ENCODE measurements around the gene JDP2. TPM values are rescaled to one million over a fixed set of nuclear protein-coding genes. Genes with fewer than 3 reads are reported as not detected.
"Not testable (repeated sequence)": the region's sequence is repeated elsewhere in the genome, so short reads cannot be mapped to it uniquely, and the experiment has no call there.

Gene JDP2
- total RNA-seq, 2 experiments from 2014 or later: 2.6 to 2.9 TPM

DNA sequence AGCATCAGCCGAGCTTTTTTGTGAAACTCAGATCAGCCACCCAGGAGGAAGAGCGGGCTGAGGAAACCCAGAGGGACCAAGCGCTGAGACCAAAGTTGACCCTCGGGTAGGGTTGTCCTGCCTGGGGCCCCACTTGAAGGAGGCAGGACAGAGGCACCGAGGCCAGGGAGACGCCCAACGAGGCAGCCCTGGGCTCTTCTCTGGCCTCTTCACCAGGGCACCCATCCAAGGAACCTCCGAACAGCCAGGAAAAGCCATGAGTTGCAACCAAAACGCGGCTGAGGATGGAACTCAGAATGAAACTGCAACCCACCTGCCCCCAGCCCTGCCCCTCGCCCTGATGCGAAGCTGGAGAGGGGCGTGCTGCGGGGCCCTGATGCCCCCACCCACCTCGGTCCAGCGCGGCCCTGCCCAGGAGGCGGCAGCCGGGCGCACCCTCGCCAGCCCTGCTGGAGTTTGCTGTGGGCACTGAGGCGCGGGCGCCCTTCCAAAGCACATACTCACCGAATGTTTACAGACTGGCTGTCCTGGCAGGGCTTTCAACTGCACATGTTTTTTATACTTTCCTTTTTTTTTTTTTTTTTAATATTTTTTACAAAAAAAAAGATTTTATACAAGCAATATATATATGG is 41.9 kb downstream of the JDP2 start:
- Mint-ChIP-seq H3K4me3 (no peak overlapping the region), H3K9me3 (no peaks in the 10 kb centered on the region), H3K36me3 (ENCODE audit: low read depth) (no peaks in the 10 kb centered on the region), H3K27me3 (no peaks in the 10 kb centered on the region), H3K4me1 (peaks cover 4% of the 10 kb centered on the region), H3K27ac (no peak overlapping the region)
- DNase-seq: no peak
- ChIA-PET POLR2A (no interaction called here), CTCF (no interaction called here)

DNA sequence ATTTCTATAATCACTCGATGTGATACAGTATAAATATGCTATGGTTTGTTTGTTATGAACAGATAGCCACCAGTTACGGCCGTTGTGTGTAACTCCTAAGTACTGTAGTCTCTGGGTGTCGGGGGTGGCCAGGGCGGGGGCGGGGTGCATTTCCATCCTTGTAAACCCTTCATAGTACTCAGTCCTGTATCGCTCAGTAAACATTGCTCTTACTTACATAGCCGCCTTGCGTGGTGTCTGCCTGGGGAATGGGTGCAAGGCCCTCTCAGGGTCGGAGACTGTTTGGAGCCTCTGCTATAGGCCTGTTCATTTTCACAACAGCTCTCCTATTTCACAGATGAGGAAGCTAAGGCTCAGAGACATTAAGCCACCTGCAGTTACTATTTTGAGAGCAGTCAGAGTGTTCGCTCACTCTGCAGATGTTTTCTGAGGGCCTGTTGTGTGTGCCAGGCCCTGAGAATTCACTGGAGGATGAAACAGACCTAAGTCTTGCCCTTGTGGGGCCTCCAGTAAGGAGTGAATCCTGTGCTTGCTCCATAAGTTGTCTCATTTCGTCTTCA is 42.5 kb downstream of the JDP2 start:
- H3K9me3 Mint-ChIP-seq: no peaks in the 10 kb centered on the region
- POLR2A ChIA-PET: no interaction called here
- no peaks in the 10 kb centered on the region for H3K27me3 Mint-ChIP-seq
- no peak for DNase-seq
- CTCF ChIA-PET: interaction anchor here (1.0 kb wide), 1 partner anchor 19 kb away, joined by 3 read pairs; no protein-coding TSS in a partner anchor
- peaks cover 4% of the 10 kb centered on the region for H3K4me1 Mint-ChIP-seq
- no peak overlapping the region for H3K27ac Mint-ChIP-seq
- no peaks in the 10 kb centered on the region for H3K36me3 Mint-ChIP-seq (ENCODE audit: low read depth)
- no peak overlapping the region for H3K4me3 Mint-ChIP-seq

DNA sequence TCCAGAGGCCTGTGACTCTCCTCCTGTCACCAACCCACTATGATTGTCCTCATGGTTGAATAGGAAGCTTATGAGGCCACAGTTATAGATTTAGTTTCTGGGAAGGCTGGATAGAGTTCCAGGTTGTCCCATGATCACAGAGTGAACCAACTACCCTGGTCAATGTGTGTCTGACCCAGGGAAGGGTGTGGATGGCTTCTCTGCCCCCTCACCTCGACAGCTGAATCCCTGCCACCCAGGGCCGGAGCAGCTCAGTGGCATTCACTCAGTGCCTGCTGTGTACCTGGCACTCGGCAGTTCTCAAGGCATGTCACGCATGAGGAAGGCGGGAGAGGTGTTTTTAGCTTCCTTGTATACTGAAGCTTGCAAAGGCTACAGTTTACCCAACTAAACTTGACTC is 43.2 kb downstream of the JDP2 start:
- no peaks in the 10 kb centered on the region for H3K27me3 Mint-ChIP-seq
- H3K4me1 Mint-ChIP-seq: peaks cover 4% of the 10 kb centered on the region
- no peak overlapping the region for H3K4me3 Mint-ChIP-seq
- H3K36me3 Mint-ChIP-seq (ENCODE audit: low read depth): no peaks in the 10 kb centered on the region
- no peak overlapping the region for H3K27ac Mint-ChIP-seq
- ChIA-PET POLR2A (no interaction called here), CTCF (interaction anchor here (1.0 kb wide), 1 partner anchor 18 kb away, joined by 3 read pairs; no protein-coding TSS in a partner anchor)
- DNase-seq: no peak
- no peaks in the 10 kb centered on the region for H3K9me3 Mint-ChIP-seq

- CTCF ChIA-PET: interaction anchor here (1.4 kb wide), 1 partner anchor 15 kb away, joined by 4 read pairs; no protein-coding TSS in a partner anchor
- H3K4me1 Mint-ChIP-seq; H3K9me3 Mint-ChIP-seq; POLR2A ChIA-PET; H3K27me3 Mint-ChIP-seq; DNase-seq; H3K4me3 Mint-ChIP-seq; H3K36me3 Mint-ChIP-seq (ENCODE audit: low read depth); H3K27ac Mint-ChIP-seq: not testable (repeated sequence)
These were observed 46.3 kb downstream of the JDP2 start for GRCh38 chr14:75474127-75474526.

- Mint-ChIP-seq H3K4me1 (no peaks in the 10 kb centered on the region), H3K27ac (no peak overlapping the region), H3K4me3 (no peak overlapping the region), H3K36me3 (ENCODE audit: low read depth) (no peaks in the 10 kb centered on the region), H3K27me3 (peaks cover 16% of the 10 kb centered on the region), H3K9me3 (no peaks in the 10 kb centered on the region)
- ChIA-PET POLR2A (no interaction called here), CTCF (no interaction called here)
- no peak for DNase-seq
These were observed 48.6 kb downstream of the JDP2 start for GRCh38 chr14:75476274-75476995.

DNA sequence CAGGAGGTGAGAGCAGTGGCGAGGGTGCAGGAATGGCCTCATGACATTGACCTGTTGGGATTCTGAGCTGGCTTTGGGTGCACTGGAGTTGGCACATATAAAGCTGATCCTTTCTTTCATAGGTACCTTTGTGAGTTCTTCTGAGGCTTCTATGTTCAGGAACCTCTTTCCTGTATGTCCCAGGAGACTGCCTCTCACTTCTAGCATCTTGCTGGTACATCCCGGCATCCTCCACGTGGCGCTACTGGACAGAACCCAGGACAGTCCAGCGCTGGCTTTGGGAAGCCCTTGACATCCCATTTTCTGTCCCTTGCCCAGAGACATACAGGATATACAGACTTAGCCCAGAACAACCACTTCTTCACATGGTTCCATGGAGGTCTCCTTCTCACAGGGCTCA is 50.1 kb downstream of the JDP2 start:
- no peaks in the 10 kb centered on the region for H3K36me3 Mint-ChIP-seq (ENCODE audit: low read depth)
- DNase-seq: no peak
- POLR2A ChIA-PET: no interaction called here
- H3K27me3 Mint-ChIP-seq: peaks cover 16% of the 10 kb centered on the region
- no peak overlapping the region for H3K27ac Mint-ChIP-seq
- H3K4me1 Mint-ChIP-seq: no peaks in the 10 kb centered on the region
- H3K9me3 Mint-ChIP-seq: no peaks in the 10 kb centered on the region
- CTCF ChIA-PET: interaction anchor here (0.7 kb wide), 1 partner anchor 11 kb away, joined by 4 read pairs; no protein-coding TSS in a partner anchor
- H3K4me3 Mint-ChIP-seq: no peak overlapping the region

DNA sequence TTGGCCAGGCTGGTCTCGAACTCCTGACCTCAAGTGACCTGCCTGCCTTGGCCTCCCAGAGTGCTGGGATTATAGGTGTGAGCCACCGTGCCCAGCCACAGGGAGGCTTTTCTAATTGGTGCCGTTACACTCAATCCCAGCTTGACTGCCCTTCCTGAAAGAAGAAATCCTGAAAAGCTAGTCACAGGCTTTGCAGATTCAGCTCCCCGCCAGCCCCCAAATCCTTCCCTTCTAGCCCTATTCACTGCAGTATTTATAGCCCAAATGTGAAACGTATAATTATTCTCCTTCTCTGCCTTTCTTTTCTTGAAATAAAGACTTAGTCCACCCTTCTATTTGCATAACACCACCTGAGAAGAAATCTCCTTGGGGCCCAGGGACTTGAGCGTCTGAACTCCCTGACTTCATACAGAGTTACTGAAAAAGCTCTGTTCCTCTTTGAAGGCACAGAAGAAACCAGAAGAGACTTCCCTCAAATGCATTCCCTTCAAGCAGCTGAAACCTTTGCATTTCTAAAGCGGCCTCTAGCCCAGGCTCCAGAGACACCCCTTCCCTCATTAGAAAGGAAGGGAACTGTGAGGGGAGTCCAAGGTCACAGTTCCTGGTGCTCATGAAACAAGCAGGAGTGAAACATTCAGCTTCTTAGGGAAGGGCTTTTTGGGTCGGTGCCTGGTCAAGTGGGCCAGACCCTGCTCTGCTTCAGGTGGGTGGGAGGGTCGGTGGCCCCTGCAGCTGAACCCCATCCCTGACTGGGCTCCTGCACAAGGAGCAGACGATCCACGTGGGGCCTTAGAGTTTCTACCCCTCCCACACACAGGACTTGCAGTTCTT is 52.2 kb downstream of the JDP2 start:
- H3K9me3 Mint-ChIP-seq: no peaks in the 10 kb centered on the region
- POLR2A ChIA-PET: interaction anchor here (0.8 kb wide), 1 partner anchor 878 kb away, joined by 3 read pairs; no protein-coding TSS in a partner anchor
- CTCF ChIA-PET: interaction anchor here (0.8 kb wide), 1 partner anchor 171 kb away, joined by 3 read pairs; no protein-coding TSS in a partner anchor
- peaks cover 16% of the 10 kb centered on the region for H3K27me3 Mint-ChIP-seq
- no peak for DNase-seq
- H3K36me3 Mint-ChIP-seq (ENCODE audit: low read depth): no peaks in the 10 kb centered on the region
- no peak overlapping the region for H3K4me3 Mint-ChIP-seq
- H3K27ac Mint-ChIP-seq: no peak overlapping the region
- H3K4me1 Mint-ChIP-seq: no peaks in the 10 kb centered on the region

DNA sequence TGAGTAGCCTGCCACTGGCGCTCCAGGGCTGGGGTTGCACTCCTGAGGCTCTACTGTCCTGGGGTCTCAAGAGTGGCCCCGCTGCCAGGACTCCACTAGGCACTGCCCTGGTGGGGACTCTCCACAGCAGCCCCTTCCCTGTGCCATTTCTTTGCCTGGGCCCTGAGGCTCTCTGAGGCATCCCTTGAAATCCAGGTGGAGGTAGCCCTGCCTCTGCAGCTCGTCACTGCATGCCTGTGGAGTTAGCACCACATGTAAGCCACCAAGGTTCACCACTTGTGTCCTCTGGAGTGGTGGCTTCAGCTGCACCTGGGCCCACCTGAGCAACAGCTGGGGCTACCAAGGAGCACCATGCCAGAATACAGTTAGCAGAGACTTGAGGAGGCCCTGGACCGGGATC is 54.5 kb downstream of the JDP2 start:
- Mint-ChIP-seq H3K9me3 (peaks cover 3% of the 10 kb centered on the region), H3K36me3 (ENCODE audit: low read depth) (no peaks in the 10 kb centered on the region), H3K27me3 (peaks cover 16% of the 10 kb centered on the region), H3K4me1 (peaks cover 18% of the 10 kb centered on the region), H3K27ac (no peak overlapping the region), H3K4me3 (no peak overlapping the region)
- ChIA-PET POLR2A (no interaction called here), CTCF (no interaction called here)
- no peak for DNase-seq

GRCh38 chr14:75484711-75485429 is 57.0 kb downstream of the JDP2 start:
- Mint-ChIP-seq H3K36me3 (ENCODE audit: low read depth) (no peaks in the 10 kb centered on the region), H3K4me3 (no peak overlapping the region), H3K9me3 (peaks cover 3% of the 10 kb centered on the region), H3K4me1 (peaks cover 35% of the 10 kb centered on the region), H3K27ac (no peak overlapping the region), H3K27me3 (peaks cover 8% of the 10 kb centered on the region)
- no peak for DNase-seq
- CTCF ChIA-PET: no interaction called here
- POLR2A ChIA-PET: no interaction called here

DNA sequence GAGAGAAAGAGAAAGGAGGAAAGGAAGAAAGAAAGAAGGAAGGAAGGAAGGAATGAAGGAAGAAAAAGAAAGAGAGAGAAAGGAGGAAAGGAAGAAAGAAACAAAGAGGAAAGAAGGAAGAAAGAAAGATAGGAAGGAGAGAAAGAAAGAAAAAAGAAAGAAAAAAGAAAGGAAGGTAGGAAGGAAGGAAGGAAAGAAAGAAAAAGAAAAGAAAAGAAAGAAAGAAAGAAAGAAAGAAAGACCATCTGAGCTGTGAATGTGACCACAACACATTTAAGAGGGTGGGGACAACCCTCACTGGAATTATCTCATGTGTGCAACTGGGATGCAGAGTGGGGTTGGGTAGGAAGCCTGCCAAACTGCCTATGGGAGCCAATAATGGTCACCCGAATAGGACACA is 58.5 kb downstream of the JDP2 start:
- H3K4me1 Mint-ChIP-seq: peaks cover 39% of the 10 kb centered on the region
- no peak for DNase-seq
- H3K36me3 Mint-ChIP-seq (ENCODE audit: low read depth): no peaks in the 10 kb centered on the region
- POLR2A ChIA-PET: interaction anchor here (1.6 to 2.0 kb wide), 3 partner anchors 10 to 35 kb away, joined by 4 to 12 read pairs (median 7); no protein-coding TSS in a partner anchor
- CTCF ChIA-PET: interaction anchor here (1.3 to 4.0 kb wide), 4 partner anchors 9 to 191 kb away, joined by 6 to 41 read pairs (median 8); partner anchors contain the start of gene BATF
- H3K27me3 Mint-ChIP-seq: peaks cover 2% of the 10 kb centered on the region
- H3K4me3 Mint-ChIP-seq: no peak overlapping the region
- no peak overlapping the region for H3K27ac Mint-ChIP-seq
- H3K9me3 Mint-ChIP-seq: peaks cover 6% of the 10 kb centered on the region

GRCh38 chr14:75487155-75487671 is 59.4 kb downstream of the JDP2 start:
- Mint-ChIP-seq H3K27ac (peak overlapping the region; percentile 61), H3K4me1 (peaks cover 39% of the 10 kb centered on the region), H3K36me3 (ENCODE audit: low read depth) (no peaks in the 10 kb centered on the region), H3K4me3 (no peak overlapping the region), H3K9me3 (peaks cover 6% of the 10 kb centered on the region), H3K27me3 (no peaks in the 10 kb centered on the region)
- ChIA-PET POLR2A (interaction anchor here (0.6 to 2.6 kb wide), 12 partner anchors 9 to 182 kb away, joined by 3 to 12 read pairs (median 5); partner anchors contain the start of genes BATF and JDP2), CTCF (interaction anchor here (0.6 to 4.0 kb wide), 23 partner anchors 8 to 353 kb away, joined by 3 to 41 read pairs (median 6); partner anchors contain the start of gene BATF)
- peak; percentile 40 for DNase-seq

- no peak for DNase-seq
- no peak overlapping the region for H3K4me3 Mint-ChIP-seq
- no peaks in the 10 kb centered on the region for H3K27me3 Mint-ChIP-seq
- H3K4me1 Mint-ChIP-seq: peaks cover 52% of the 10 kb centered on the region
- H3K9me3 Mint-ChIP-seq: peaks cover 6% of the 10 kb centered on the region
- H3K27ac Mint-ChIP-seq: peak overlapping the region; percentile 47
- no peaks in the 10 kb centered on the region for H3K36me3 Mint-ChIP-seq (ENCODE audit: low read depth)
- CTCF ChIA-PET: interaction anchor here (0.9 to 4.0 kb wide), 36 partner anchors 8 to 351 kb away, joined by 3 to 41 read pairs (median 6); partner anchors contain the start of genes BATF and TTLL5
- POLR2A ChIA-PET: interaction anchor here (0.8 to 2.6 kb wide), 7 partner anchors 24 to 195 kb away, joined by 3 to 15 read pairs (median 4); partner anchors contain the start of gene BATF
These were observed 61.6 kb downstream of the JDP2 start for GRCh38 chr14:75489480-75489837.

Data from activated CD4-positive, alpha-beta memory T cell treated with anti-CD3 and anti-CD28 coated beads, Interleukin-2, amount 10 ng/mL, durations not matched to agents 7 days and 5 days (primary cell).